Activated CD8-positive, alpha-beta T cell treated with anti-CD3 and anti-CD28 coated beads for 36 hours (primary cell): ENCODE results near the gene SPATA2. TPM values are rescaled to one million over a fixed set of nuclear protein-coding genes. Genes with fewer than 3 reads are reported as not detected.

Experiments used
- ATAC-seq: fragments of 200-7000 bp; cut with Tn5 transposase; one replicate; pipeline ENCODE4 v1.10.0; 2021; ENCODE audit warnings: mild to moderate bottlenecking, moderate library complexity
- CTCF ChIA-PET: fragments of 350-600 bp; sonication (Branson Sonifier 250); formaldehyde crosslinking; loops from one replicate; lab custom pipeline; 2021; ENCODE audit warnings: antibody characterized with exemption; lab: Charles Lee
- POLR2A ChIA-PET: fragments of 350-600 bp; sonication (Branson Sonifier 250); formaldehyde crosslinking; loops from one replicate; lab custom pipeline; 2021; ENCODE audit warnings: antibody characterized with exemption; lab: Charles Lee
- DNase-seq: peaks from one replicate; pipeline ENCODE4 v3.0.0-alpha.2; 2020
- H3K27ac Mint-ChIP-seq: one replicate; pipeline ENCODE4 v1.8.0; 2021; ENCODE audit warnings: mild to moderate bottlenecking, mixed read lengths
- H3K27me3 Mint-ChIP-seq: one replicate; pipeline ENCODE4 v1.8.0; 2021; ENCODE audit warnings: mixed read lengths
- H3K36me3 Mint-ChIP-seq: one replicate; pipeline ENCODE4 v1.8.0; 2021; ENCODE audit warnings: low read depth, mixed read lengths
- H3K4me1 Mint-ChIP-seq: one replicate; pipeline ENCODE4 v1.8.0; 2021; ENCODE audit warnings: low read depth, mixed read lengths
- H3K4me3 Mint-ChIP-seq: one replicate; pipeline ENCODE4 v1.8.0; 2021; ENCODE audit warnings: mild to moderate bottlenecking, moderate library complexity, mixed read lengths
- H3K9me3 Mint-ChIP-seq: one replicate; pipeline ENCODE4 v1.8.0; 2021; ENCODE audit warnings: mixed read lengths
- CTCF ChIP-seq: fragments of 200-600 bp; IDR thresholded peaks from one replicate; pipeline ENCODE4 v1.8.0; 2022; ENCODE audit warnings: antibody characterized with exemption, mild to moderate bottlenecking
- intact Hi-C: fragments of 100-400 bp; cut with micrococcal nuclease; formaldehyde crosslinking; loops from one replicate; pipeline ENCODE4 v1.10.0; 2022
- total RNA-seq, 2 experiments: library from RNA; stranded (reverse); gene quantifications; one replicate each; pipeline ENCODE4 v1.2.3, GENCODE V29; 2021

Gene SPATA2
- total RNA-seq, 2 experiments from 2014 or later, result 6.2 to 7.4 TPM

- no peak overlapping the region for H3K27ac Mint-ChIP-seq
- POLR2A ChIA-PET, result interaction anchor here (0.6 to 1.1 kb wide), 3 partner anchors 11 to 525 kb away, joined by 3 read pairs; no protein-coding TSS in a partner anchor
- TF ChIP-seq CTCF, result no peak
Measured at GRCh38 chr20:49906101-49906604, 9.2 kb downstream of the SPATA2 start.

GRCh38 chr20:49905415-49906091 lies 9.8 kb downstream of the SPATA2 start:
- POLR2A ChIA-PET, result interaction anchor here (0.6 to 1.1 kb wide), 2 partner anchors 191 to 524 kb away, joined by 3 to 4 read pairs; partner anchors contain the start of gene B4GALT5
- ATAC-seq (no peak), DNase-seq (no peak)
- intact Hi-C loops, result no loop called here
- H3K4me3 Mint-ChIP-seq, result no peak overlapping the region
- no peaks in the 10 kb centered on the region for H3K4me1 Mint-ChIP-seq
- no peaks in the 10 kb centered on the region for H3K27me3 Mint-ChIP-seq
- TF ChIP-seq CTCF, result no peak
- H3K9me3 Mint-ChIP-seq, result no peaks in the 10 kb centered on the region
- peaks cover 17% of the 10 kb centered on the region for H3K36me3 Mint-ChIP-seq
- no peak overlapping the region for H3K27ac Mint-ChIP-seq
- CTCF ChIA-PET, result interaction anchor here (1.0 to 5.5 kb wide), 3 partner anchors 9 to 538 kb away, joined by 3 to 31 read pairs (median 4); no protein-coding TSS in a partner anchor

More at GRCh38 chr20:49906101-49906604, 9.2 kb downstream of the SPATA2 start:
- Mint-ChIP-seq H3K4me3 (no peak overlapping the region), H3K36me3 (peaks cover 17% of the 10 kb centered on the region), H3K4me1 (no peaks in the 10 kb centered on the region), H3K9me3 (no peaks in the 10 kb centered on the region), H3K27me3 (no peaks in the 10 kb centered on the region)
- ATAC-seq (no peak), DNase-seq (no peak)
- intact Hi-C loops, result no loop called here
- CTCF ChIA-PET, result interaction anchor here (1.0 to 5.5 kb wide), 2 partner anchors 8 to 18 kb away, joined by 4 to 31 read pairs; no protein-coding TSS in a partner anchor

- Mint-ChIP-seq H3K36me3 (peaks cover 17% of the 10 kb centered on the region), H3K27me3 (no peaks in the 10 kb centered on the region), H3K27ac (no peak overlapping the region), H3K4me1 (no peaks in the 10 kb centered on the region), H3K4me3 (no peak overlapping the region), H3K9me3 (no peaks in the 10 kb centered on the region)
- TF ChIP-seq CTCF, result no peak
- intact Hi-C loops, result no loop called here
- DNase-seq (no peak), ATAC-seq (no peak)
- POLR2A ChIA-PET, result interaction anchor here (1.1 to 1.3 kb wide), 4 partner anchors 9 to 190 kb away, joined by 3 to 5 read pairs (median 4); partner anchors contain the start of genes B4GALT5 and SPATA2
- CTCF ChIA-PET, result interaction anchor here (1.0 to 5.5 kb wide), 3 partner anchors 10 to 537 kb away, joined by 3 to 31 read pairs (median 4); no protein-coding TSS in a partner anchor
Measured at GRCh38 chr20:49904440-49905214, 10.7 kb downstream of the SPATA2 start.

- H3K4me3 Mint-ChIP-seq, result no peak overlapping the region
- ChIA-PET CTCF (interaction anchor here (0.8 to 5.5 kb wide), 4 partner anchors 13 to 78 kb away, joined by 3 to 31 read pairs (median 10); no protein-coding TSS in a partner anchor), POLR2A (interaction anchor here (1.1 kb wide), 1 partner anchor 15 kb away, joined by 3 read pairs; no protein-coding TSS in a partner anchor)
- TF ChIP-seq CTCF, result no peak
- no peaks in the 10 kb centered on the region for H3K27me3 Mint-ChIP-seq
- H3K27ac Mint-ChIP-seq, result no peak overlapping the region
- peaks cover 12% of the 10 kb centered on the region for H3K36me3 Mint-ChIP-seq
- ATAC-seq, result no peak
- intact Hi-C loops, result no loop called here
- no peak for DNase-seq
- H3K9me3 Mint-ChIP-seq, result no peaks in the 10 kb centered on the region
- peaks cover 2% of the 10 kb centered on the region for H3K4me1 Mint-ChIP-seq
Measured at GRCh38 chr20:49901588-49901987, 13.7 kb downstream of the SPATA2 start.
